HEK293T (cell line): ENCODE results near the gene PIGU.

Experiments used
- BHLHE40 ChIP-seq: fragments of 450-650 bp; IDR thresholded peaks from 2 replicates; pipeline ENCODE4 v1.6.1; 2016; ENCODE audit warnings: mild to moderate bottlenecking, moderate library complexity, borderline replicate concordance
- ELF4 ChIP-seq: fragments of 450-650 bp; IDR thresholded peaks from 2 replicates; pipeline ENCODE4 v1.6.1; 2017; ENCODE audit warnings: antibody characterized with exemption
- FOXA1 ChIP-seq: fragments of 450-650 bp; IDR thresholded peaks from 2 replicates; pipeline ENCODE4 v1.6.1; 2016; ENCODE audit warnings: mild to moderate bottlenecking
- FOXK2 ChIP-seq: fragments of 450-650 bp; IDR thresholded peaks from 2 replicates; pipeline ENCODE4 v1.6.1; 2016; ENCODE audit warnings: mild to moderate bottlenecking
- FOXM1 ChIP-seq: fragments of 450-650 bp; IDR thresholded peaks from 2 replicates; pipeline ENCODE4 v1.6.1; 2017; ENCODE audit warnings: mild to moderate bottlenecking, borderline replicate concordance
- HDGF ChIP-seq: fragments of 450-650 bp; IDR thresholded peaks from 2 replicates; pipeline ENCODE4 v1.6.1; 2017; ENCODE audit warnings: antibody characterized with exemption, borderline replicate concordance
- L3MBTL2 ChIP-seq: fragments of 450-650 bp; conservative IDR thresholded peaks from 2 replicates; pipeline ENCODE4 v1.6.1; 2016; ENCODE audit warnings: mild to moderate bottlenecking
- LEF1 ChIP-seq: fragments of 450-650 bp; IDR thresholded peaks from 2 replicates; pipeline ENCODE4 v1.6.1; 2017; ENCODE audit warnings: mild to moderate bottlenecking, borderline replicate concordance
- NFRKB ChIP-seq: fragments of 450-650 bp; IDR thresholded peaks from 2 replicates; pipeline ENCODE4 v1.6.1; 2016; ENCODE audit warnings: mild to moderate bottlenecking, moderate library complexity
- SP1 ChIP-seq: fragments of 450-650 bp; IDR thresholded peaks from 2 replicates; pipeline ENCODE4 v1.6.1; 2017
- SUZ12 ChIP-seq: fragments of 450-650 bp; IDR thresholded peaks from 2 replicates; pipeline ENCODE4 v1.6.1; 2016; ENCODE audit warnings: mild to moderate bottlenecking
- TARDBP ChIP-seq: fragments of 450-650 bp; IDR thresholded peaks from 2 replicates; pipeline ENCODE4 v1.6.1; 2016
- ZNF384 ChIP-seq: fragments of 450-650 bp; IDR thresholded peaks from 2 replicates; pipeline ENCODE4 v1.6.1; 2016
- TF ChIP-seq, protein P1 (sequence below): fragments of 450-650 bp; IDR thresholded peaks from 2 replicates; pipeline ENCODE4 v1.6.1; 2016

DNA sequence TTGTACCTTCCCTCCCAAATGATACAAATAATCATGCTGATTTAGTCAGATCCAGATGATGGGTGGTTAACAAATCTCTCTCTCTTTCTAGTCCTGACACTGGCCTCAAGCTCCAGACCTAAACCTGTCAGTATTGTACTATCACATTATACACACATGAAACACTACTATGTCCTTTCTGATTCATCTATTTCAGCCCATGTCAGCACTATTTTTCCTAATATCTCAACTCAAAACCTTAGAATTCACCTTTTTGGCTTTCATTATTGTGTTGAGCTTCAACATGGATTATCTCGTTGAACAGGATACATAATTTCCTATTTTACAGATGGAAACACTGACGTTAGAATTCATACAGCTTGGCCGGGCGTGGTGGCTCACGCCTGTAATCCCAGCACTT lies 3.5 kb downstream of the PIGU start:
- TF ChIP-seq ELF4 = no peak
- TF ChIP-seq FOXK2 = no peak
- TF ChIP-seq BHLHE40 = no peak
- no peak for TF ChIP-seq FOXA1
- TF ChIP-seq, protein P1, sequence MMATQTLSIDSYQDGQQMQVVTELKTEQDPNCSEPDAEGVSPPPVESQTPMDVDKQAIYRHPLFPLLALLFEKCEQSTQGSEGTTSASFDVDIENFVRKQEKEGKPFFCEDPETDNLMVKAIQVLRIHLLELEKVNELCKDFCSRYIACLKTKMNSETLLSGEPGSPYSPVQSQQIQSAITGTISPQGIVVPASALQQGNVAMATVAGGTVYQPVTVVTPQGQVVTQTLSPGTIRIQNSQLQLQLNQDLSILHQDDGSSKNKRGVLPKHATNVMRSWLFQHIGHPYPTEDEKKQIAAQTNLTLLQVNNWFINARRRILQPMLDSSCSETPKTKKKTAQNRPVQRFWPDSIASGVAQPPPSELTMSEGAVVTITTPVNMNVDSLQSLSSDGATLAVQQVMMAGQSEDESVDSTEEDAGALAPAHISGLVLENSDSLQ = no peak
- TF ChIP-seq FOXM1 = no peak
- no peak for TF ChIP-seq TARDBP
- TF ChIP-seq SP1 = no peak
- TF ChIP-seq NFRKB = no peak
- no peak for TF ChIP-seq SUZ12
- no peak for TF ChIP-seq HDGF
- TF ChIP-seq LEF1 = no peak
- no peak for TF ChIP-seq ZNF384
- no peak for TF ChIP-seq L3MBTL2
